GM12878 (cell line): ENCODE results near the gene LIPG.

ENCODE experiments used
- CEBPB ChIP-seq, 2 experiments: fragments of 150-350 bp in 1 of 2; IDR thresholded peaks; 2 replicates each; pipeline ENCODE4 v1.6.1; 2012 to 2014; ENCODE audit warnings: low read depth in 2 of 2, low read length in 2 of 2, borderline replicate concordance in 1 of 2, inconsistent platforms in 1 of 2
- CHD1 ChIP-seq: IDR thresholded peaks from 2 replicates; pipeline ENCODE4 v1.6.1; 2012; ENCODE audit warnings: low read depth, low read length, improper control_type of control experiment
- CHD2 ChIP-seq: IDR thresholded peaks from 2 replicates; pipeline ENCODE4 v1.6.1; 2011; ENCODE audit warnings: low read depth, low read length, improper control_type of control experiment, borderline replicate concordance
- MXI1 ChIP-seq: fragments of 150-350 bp; IDR thresholded peaks from 2 replicates; pipeline ENCODE4 v1.6.1; 2011; ENCODE audit warnings: low read depth, mild to moderate bottlenecking, inconsistent platforms, low read length, improper control_type of control experiment
- NKRF ChIP-seq: fragments of 450-650 bp; conservative IDR thresholded peaks from 2 replicates; pipeline ENCODE4 v1.6.1; 2017; ENCODE audit warnings: mild to moderate bottlenecking, moderate library complexity
- RCOR1 ChIP-seq: conservative IDR thresholded peaks from 2 replicates; pipeline ENCODE4 v1.6.1; 2012; ENCODE audit warnings: low read depth, low read length, improper control_type of control experiment
- RELB ChIP-seq: fragments of 450-650 bp; IDR thresholded peaks from 2 replicates; pipeline ENCODE4 v1.6.1; 2017; ENCODE audit warnings: low read depth, mild to moderate bottlenecking, moderate library complexity
- ZNF274 ChIP-seq: IDR thresholded peaks from one replicate; pipeline ENCODE4 v1.8.0; 2011; ENCODE audit not compliant: insufficient read length, insufficient read depth
- TF ChIP-seq, protein P1 (sequence below): IDR thresholded peaks from 2 replicates; pipeline ENCODE4 v1.6.1; 2012; ENCODE audit warnings: low read depth, low read length, improper control_type of control experiment
- TF ChIP-seq, protein P2 (sequence below), 3 experiments: IDR thresholded peaks in 2 of 3; conservative IDR thresholded peaks in 1 of 3; 2 replicates each; pipeline ENCODE4 v1.5.1; 2011; ENCODE audit warnings: low read depth in 3 of 3, low read length in 3 of 3, mild to moderate bottlenecking in 3 of 3, control low read depth in 2 of 3, moderate library complexity in 2 of 3, inconsistent platforms in 1 of 3, mixed read lengths in 1 of 3; ENCODE audit not compliant: control insufficient read depth in 2 of 3, insufficient read depth in 1 of 3; ENCODE audit errors: extremely low read depth in 1 of 3

DNA sequence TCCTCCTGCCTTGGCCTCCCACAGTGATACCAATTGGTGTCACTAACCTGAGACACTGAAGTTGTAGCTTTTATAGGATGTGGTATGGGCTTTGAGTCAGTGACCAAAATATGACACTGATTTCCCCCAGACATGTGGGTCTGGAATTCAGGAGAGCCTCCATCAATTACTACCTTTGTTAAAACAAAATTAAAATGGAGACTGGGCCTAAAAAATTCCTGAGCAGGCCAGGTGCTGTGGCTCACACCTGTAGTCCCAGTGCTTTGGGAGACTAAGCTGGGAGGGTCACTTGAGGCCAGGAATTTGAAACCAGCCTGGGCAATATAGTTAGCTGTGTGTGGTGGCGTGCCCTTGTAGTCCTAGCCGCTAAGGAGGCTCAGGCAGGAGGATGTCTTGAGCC, 36.9 kb upstream of the LIPG start:
- TF ChIP-seq, protein P1, sequence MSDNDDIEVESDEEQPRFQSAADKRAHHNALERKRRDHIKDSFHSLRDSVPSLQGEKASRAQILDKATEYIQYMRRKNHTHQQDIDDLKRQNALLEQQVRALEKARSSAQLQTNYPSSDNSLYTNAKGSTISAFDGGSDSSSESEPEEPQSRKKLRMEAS: no peak
- no peak for TF ChIP-seq CHD2
- no peak for TF ChIP-seq CHD1
- TF ChIP-seq, protein P2, sequence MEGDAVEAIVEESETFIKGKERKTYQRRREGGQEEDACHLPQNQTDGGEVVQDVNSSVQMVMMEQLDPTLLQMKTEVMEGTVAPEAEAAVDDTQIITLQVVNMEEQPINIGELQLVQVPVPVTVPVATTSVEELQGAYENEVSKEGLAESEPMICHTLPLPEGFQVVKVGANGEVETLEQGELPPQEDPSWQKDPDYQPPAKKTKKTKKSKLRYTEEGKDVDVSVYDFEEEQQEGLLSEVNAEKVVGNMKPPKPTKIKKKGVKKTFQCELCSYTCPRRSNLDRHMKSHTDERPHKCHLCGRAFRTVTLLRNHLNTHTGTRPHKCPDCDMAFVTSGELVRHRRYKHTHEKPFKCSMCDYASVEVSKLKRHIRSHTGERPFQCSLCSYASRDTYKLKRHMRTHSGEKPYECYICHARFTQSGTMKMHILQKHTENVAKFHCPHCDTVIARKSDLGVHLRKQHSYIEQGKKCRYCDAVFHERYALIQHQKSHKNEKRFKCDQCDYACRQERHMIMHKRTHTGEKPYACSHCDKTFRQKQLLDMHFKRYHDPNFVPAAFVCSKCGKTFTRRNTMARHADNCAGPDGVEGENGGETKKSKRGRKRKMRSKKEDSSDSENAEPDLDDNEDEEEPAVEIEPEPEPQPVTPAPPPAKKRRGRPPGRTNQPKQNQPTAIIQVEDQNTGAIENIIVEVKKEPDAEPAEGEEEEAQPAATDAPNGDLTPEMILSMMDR (IDR thresholded peaks at IDR 0.05 in 2 of 3, conservative IDR thresholded peaks at IDR 0.05 in 1 of 3; ENCODE audit: control insufficient read depth in 2 of 3, extremely low read depth in 1 of 3, insufficient read depth in 1 of 3, low read depth in 3 of 3, low read length in 3 of 3): no peak
- TF ChIP-seq RCOR1: no peak
- no peak for TF ChIP-seq RELB
- TF ChIP-seq NKRF: no peak
- TF ChIP-seq MXI1: no peak
- TF ChIP-seq CEBPB (IDR thresholded peaks at IDR 0.05; ENCODE audit: borderline replicate concordance in 1 of 2, low read depth in 2 of 2, low read length in 2 of 2): no peak
- TF ChIP-seq ZNF274: no peak
